RWPE2 (cell line): Measurements from ENCODE around the gene ZNF605.
"Not testable (repeated sequence)": the region's sequence is repeated elsewhere in the genome, so short reads cannot be mapped to it uniquely, and the experiment has no call there.

Experiments
- ATAC-seq: fragments of 200-7000 bp; cut with Tn5 transposase; 3 replicates; pipeline ENCODE4 v1.9.1; 2021; ENCODE audit warnings: low read depth
- DNase-seq: peaks from one replicate; pipeline ENCODE4 v3.0.0-alpha.2; 2020; ENCODE audit warnings: low spot score
- H3K27ac ChIP-seq: fragments of 450-650 bp; 2 replicates; pipeline ENCODE4 v1.5.1; 2017; ENCODE audit warnings: mild to moderate bottlenecking; ENCODE audit not compliant: poor library complexity, severe bottlenecking
- H3K27me3 ChIP-seq: fragments of 250-450 bp; sonication (Bioruptor Pico); 2 replicates; pipeline ENCODE4 v1.5.1; 2021; ENCODE audit warnings: mild to moderate bottlenecking, moderate library complexity; ENCODE audit not compliant: insufficient read depth, poor library complexity, severe bottlenecking
- H3K36me3 ChIP-seq: fragments of 250-450 bp; sonication (Bioruptor Pico); 2 replicates; pipeline ENCODE4 v1.5.1; 2020; ENCODE audit warnings: low read depth, mild to moderate bottlenecking, moderate library complexity
- H3K4me1 ChIP-seq: fragments of 250-450 bp; sonication (Bioruptor Pico); 2 replicates; pipeline ENCODE4 v1.5.1; 2021; ENCODE audit warnings: mild to moderate bottlenecking, moderate library complexity; ENCODE audit not compliant: insufficient read depth, poor library complexity, severe bottlenecking
- H3K4me3 ChIP-seq: fragments of 250-450 bp; sonication (Bioruptor Pico); 2 replicates; pipeline ENCODE4 v1.5.1; 2021; ENCODE audit warnings: mild to moderate bottlenecking, moderate library complexity; ENCODE audit not compliant: severe bottlenecking
- H3K9me3 ChIP-seq: fragments of 250-450 bp; sonication (Bioruptor Pico); 2 replicates; pipeline ENCODE4 v1.5.1; 2021; ENCODE audit warnings: mild to moderate bottlenecking, moderate library complexity; ENCODE audit not compliant: severe bottlenecking
- CTCF ChIP-seq: fragments of 450-650 bp; IDR thresholded peaks from one replicate; pipeline ENCODE4 v1.5.1; 2017; ENCODE audit warnings: mild to moderate bottlenecking, moderate library complexity; ENCODE audit not compliant: poor library complexity, severe bottlenecking

ZNF605 gene

GRCh38 chr12:132886529-132887477, 69.3 kb downstream of the ZNF605 start:
- DNase-seq (no peak), ATAC-seq (no peak)
- peaks cover 7% of the 10 kb centered on the region for H3K9me3 ChIP-seq
- H3K27me3 ChIP-seq = no peaks in the 10 kb centered on the region
- peaks cover 16% of the 10 kb centered on the region for H3K36me3 ChIP-seq
- H3K4me3 ChIP-seq = peak overlapping the region; percentile 51
- no peak for TF ChIP-seq CTCF
- H3K27ac ChIP-seq = peak overlapping the region; percentile 70
- H3K4me1 ChIP-seq = no peaks in the 10 kb centered on the region

DNA sequence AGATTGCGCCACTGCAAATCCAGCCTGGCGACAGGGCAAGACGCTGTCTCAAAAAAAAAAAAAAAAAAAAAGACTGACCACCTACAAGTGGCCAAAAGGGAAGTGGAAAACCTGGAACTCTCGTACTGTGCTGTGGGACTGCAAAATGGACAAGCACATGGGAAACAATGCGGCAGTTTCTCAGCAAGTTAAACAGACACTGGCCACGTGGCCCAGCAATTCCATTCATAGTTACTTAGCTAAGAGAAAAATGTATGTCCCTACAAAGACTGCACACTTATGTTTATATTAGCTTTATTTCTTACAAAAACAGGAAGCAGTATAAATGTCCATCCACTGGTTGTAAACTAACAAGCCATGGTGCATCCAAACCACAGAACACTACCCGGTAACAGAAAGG, 74.3 kb downstream of the ZNF605 start:
- H3K9me3 ChIP-seq = peaks cover 2% of the 10 kb centered on the region
- no peak overlapping the region for H3K4me3 ChIP-seq
- ATAC-seq (no peak), DNase-seq (no peak)
- TF ChIP-seq CTCF = no peak
- no peaks in the 10 kb centered on the region for H3K4me1 ChIP-seq
- H3K27me3 ChIP-seq = no peaks in the 10 kb centered on the region
- H3K36me3 ChIP-seq = peaks cover 24% of the 10 kb centered on the region
- no peak overlapping the region for H3K27ac ChIP-seq

- peaks cover 49% of the 10 kb centered on the region for H3K36me3 ChIP-seq
- not testable (repeated sequence) for DNase-seq, H3K27me3 ChIP-seq, H3K4me3 ChIP-seq, H3K9me3 ChIP-seq, ATAC-seq, H3K4me1 ChIP-seq, H3K27ac ChIP-seq
These were observed 81.5 kb downstream of the ZNF605 start for GRCh38 chr12:132874620-132875019.

DNA sequence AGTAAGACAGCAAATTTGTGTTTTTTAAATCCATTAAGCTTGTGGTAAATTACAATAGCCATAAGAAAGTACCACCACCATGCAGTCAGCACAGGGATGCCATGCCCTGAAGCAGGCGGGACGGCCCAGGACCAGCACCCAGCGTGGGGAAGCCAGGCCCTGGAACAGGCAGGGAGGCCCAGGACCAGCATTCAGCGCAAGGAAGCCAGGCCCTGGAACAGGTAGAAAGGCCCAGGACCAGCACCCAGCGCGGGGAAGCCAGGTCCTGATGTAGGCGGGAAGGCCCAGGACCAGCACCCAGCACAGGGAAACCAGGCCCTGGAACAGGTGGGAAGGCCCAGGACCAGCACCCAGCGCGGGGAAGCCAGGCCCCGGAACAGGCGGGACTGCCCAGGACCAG, 81.9 kb downstream of the ZNF605 start:
- no peak for TF ChIP-seq CTCF
- H3K36me3 ChIP-seq = peaks cover 53% of the 10 kb centered on the region
- H3K27ac ChIP-seq = no peak overlapping the region
- H3K4me1 ChIP-seq = no peaks in the 10 kb centered on the region
- H3K4me3 ChIP-seq = no peak overlapping the region
- no peaks in the 10 kb centered on the region for H3K9me3 ChIP-seq
- no peak for DNase-seq
- no peak for ATAC-seq
- no peaks in the 10 kb centered on the region for H3K27me3 ChIP-seq

DNA sequence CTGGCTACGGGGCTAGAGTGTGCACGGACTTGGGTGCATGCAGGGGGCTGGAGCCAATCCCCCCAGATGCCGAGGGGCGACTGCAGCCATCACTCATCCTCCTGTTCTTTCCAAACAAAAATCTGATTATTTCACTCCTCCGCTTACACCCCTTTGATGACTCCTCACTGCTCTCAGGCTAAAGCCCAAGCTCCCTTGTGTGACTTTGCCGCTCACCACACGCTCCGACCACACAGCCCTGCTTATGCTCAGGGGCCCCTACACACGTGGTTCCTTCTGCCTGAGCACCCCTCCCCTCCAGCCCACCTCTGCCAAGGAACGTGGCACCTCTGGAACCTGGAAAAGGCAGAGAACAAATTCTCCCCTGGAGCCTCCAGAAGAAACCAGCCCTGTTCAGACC, 82.4 kb downstream of the ZNF605 start:
- Histone ChIP-seq H3K36me3 (peaks cover 53% of the 10 kb centered on the region), H3K4me3 (no peak overlapping the region)
- no peak for DNase-seq

More for the DNA sequence above, 82.4 kb downstream of the ZNF605 start:
- no peak overlapping the region for H3K27ac ChIP-seq
- no peaks in the 10 kb centered on the region for H3K9me3 ChIP-seq
- no peaks in the 10 kb centered on the region for H3K27me3 ChIP-seq
- TF ChIP-seq CTCF = no peak
- no peak for ATAC-seq
- no peaks in the 10 kb centered on the region for H3K4me1 ChIP-seq
